ENCODE results near the gene CNTNAP2. TPM values are rescaled to one million over a fixed set of nuclear protein-coding genes. Genes with fewer than 3 reads are reported as not detected.

Gene CNTNAP2
- total and polyA plus RNA-seq, 2 donors from 2014 or later, result 0.06 to 0.13 TPM

- H3K36me3 ChIP-seq (ENCODE audit: control insufficient read depth in 2 of 3, insufficient read depth in 3 of 3, low read length in 3 of 3), result no peaks in the 10 kb centered on the region
- no peak overlapping the region for H3K27ac ChIP-seq (ENCODE audit: low read depth in 2 of 2, low read length in 2 of 2)
- no peak overlapping the region for H3K9ac ChIP-seq (ENCODE audit: low read length in 3 of 3)
- no peak overlapping the region for H3K4me3 ChIP-seq (ENCODE audit: low read length in 3 of 3)
- no peaks in the 10 kb centered on the region for H3K27me3 ChIP-seq (ENCODE audit: control insufficient read depth, insufficient read depth, low read length)
- FAIRE-seq (no peak), DNase-seq (no peak)
- no peaks in the 10 kb centered on the region for H3K4me1 ChIP-seq (ENCODE audit: control insufficient read depth in 2 of 3, insufficient read depth in 2 of 3, low read depth in 1 of 3, low read length in 3 of 3)
- intact Hi-C loops (cut with DNase I), result no loop called here
- H3K9me3 ChIP-seq (ENCODE audit: control insufficient read depth in 2 of 3, insufficient read depth in 1 of 3, low read length in 3 of 3), result no peaks in the 10 kb centered on the region
- TF ChIP-seq CTCF (IDR thresholded peaks at IDR 0.05; ENCODE audit: borderline replicate concordance, extremely low read depth, insufficient read depth), result no peak
Observed at GRCh38 chr7:146414937-146415336, 298.3 kb downstream of the CNTNAP2 start.

- H3K4me1 ChIP-seq (ENCODE audit: control insufficient read depth in 2 of 3, insufficient read depth in 2 of 3, low read depth in 1 of 3, low read length in 3 of 3), result no peaks in the 10 kb centered on the region
- H3K9me3 ChIP-seq (ENCODE audit: control insufficient read depth in 2 of 3, insufficient read depth in 1 of 3, low read length in 3 of 3), result no peaks in the 10 kb centered on the region
- no peak overlapping the region for H3K4me3 ChIP-seq (ENCODE audit: low read length in 3 of 3)
- FAIRE-seq (no peak), DNase-seq (no peak)
- no peak overlapping the region for H3K9ac ChIP-seq (ENCODE audit: low read length in 3 of 3)
- intact Hi-C loops (cut with DNase I), result no loop called here
- no peak for TF ChIP-seq CTCF (IDR thresholded peaks at IDR 0.05; ENCODE audit: borderline replicate concordance, extremely low read depth, insufficient read depth)
- H3K27ac ChIP-seq (ENCODE audit: low read depth in 2 of 2, low read length in 2 of 2), result no peak overlapping the region
- no peaks in the 10 kb centered on the region for H3K36me3 ChIP-seq (ENCODE audit: control insufficient read depth in 2 of 3, insufficient read depth in 3 of 3, low read length in 3 of 3)
- no peaks in the 10 kb centered on the region for H3K27me3 ChIP-seq (ENCODE audit: control insufficient read depth, insufficient read depth, low read length)
Observed at GRCh38 chr7:146417176-146417575, 300.6 kb downstream of the CNTNAP2 start.

GRCh38 chr7:146423446-146423845 is 306.8 kb downstream of the CNTNAP2 start:
- intact Hi-C loops (cut with DNase I), result no loop called here
- FAIRE-seq (no peak), DNase-seq (no peak)
- Histone ChIP-seq H3K9me3 (ENCODE audit: control insufficient read depth in 2 of 3, insufficient read depth in 1 of 3, low read length in 3 of 3) (no peaks in the 10 kb centered on the region), H3K9ac (ENCODE audit: low read length in 3 of 3) (no peak overlapping the region), H3K36me3 (ENCODE audit: control insufficient read depth in 2 of 3, insufficient read depth in 3 of 3, low read length in 3 of 3) (no peaks in the 10 kb centered on the region), H3K4me1 (ENCODE audit: control insufficient read depth in 2 of 3, insufficient read depth in 2 of 3, low read depth in 1 of 3, low read length in 3 of 3) (no peaks in the 10 kb centered on the region), H3K27ac (ENCODE audit: low read depth in 2 of 2, low read length in 2 of 2) (no peak overlapping the region), H3K27me3 (ENCODE audit: control insufficient read depth, insufficient read depth, low read length) (no peaks in the 10 kb centered on the region), H3K4me3 (ENCODE audit: low read length in 3 of 3) (no peak overlapping the region)
- TF ChIP-seq CTCF (IDR thresholded peaks at IDR 0.05; ENCODE audit: borderline replicate concordance, extremely low read depth, insufficient read depth), result no peak

GRCh38 chr7:146424084-146424483 is 307.5 kb downstream of the CNTNAP2 start:
- no peak for TF ChIP-seq CTCF (IDR thresholded peaks at IDR 0.05; ENCODE audit: borderline replicate concordance, extremely low read depth, insufficient read depth)
- FAIRE-seq, result no peak
- H3K36me3 ChIP-seq (ENCODE audit: control insufficient read depth in 2 of 3, insufficient read depth in 3 of 3, low read length in 3 of 3), result no peaks in the 10 kb centered on the region

More at GRCh38 chr7:146424084-146424483, 307.5 kb downstream of the CNTNAP2 start:
- DNase-seq, result no peak
- H3K4me3 ChIP-seq (ENCODE audit: low read length in 3 of 3), result no peak overlapping the region
- intact Hi-C loops (cut with DNase I), result no loop called here
- H3K27me3 ChIP-seq (ENCODE audit: control insufficient read depth, insufficient read depth, low read length), result no peaks in the 10 kb centered on the region
- H3K9me3 ChIP-seq (ENCODE audit: control insufficient read depth in 2 of 3, insufficient read depth in 1 of 3, low read length in 3 of 3), result no peaks in the 10 kb centered on the region
- H3K4me1 ChIP-seq (ENCODE audit: control insufficient read depth in 2 of 3, insufficient read depth in 2 of 3, low read depth in 1 of 3, low read length in 3 of 3), result no peaks in the 10 kb centered on the region
- no peak overlapping the region for H3K27ac ChIP-seq (ENCODE audit: low read depth in 2 of 2, low read length in 2 of 2)
- no peak overlapping the region for H3K9ac ChIP-seq (ENCODE audit: low read length in 3 of 3)
